Lower lobe of right lung (tissue), 2 donors: Measurements from ENCODE around the gene PDXDC1. TPM values are rescaled to one million over a fixed set of nuclear protein-coding genes. Genes with fewer than 3 reads are reported as not detected.
"Not testable (repeated sequence)": the region's sequence is repeated elsewhere in the genome, so short reads cannot be mapped to it uniquely, and the experiment has no call there.

Experiments
- ATAC-seq, 2 donors: fragments of 200-7000 bp; cut with Tn5 transposase; one replicate each; pipeline ENCODE4 v1.9.1; 2020 to 2022; ENCODE audit warnings: mild to moderate bottlenecking in 2 of 2, moderate library complexity in 2 of 2
- DNase-seq: peaks from one replicate; pipeline ENCODE4 v3.0.0-alpha.2; 2020
- H3K27ac ChIP-seq: fragments of 200-600 bp; one replicate; pipeline ENCODE4 v1.8.0; 2022
- H3K27me3 ChIP-seq: fragments of 200-600 bp; one replicate; pipeline ENCODE4 v1.8.0; 2022; ENCODE audit warnings: low read depth
- H3K36me3 ChIP-seq: fragments of 200-600 bp; one replicate; pipeline ENCODE4 v1.8.0; 2022; ENCODE audit warnings: mild to moderate bottlenecking
- H3K4me1 ChIP-seq: fragments of 200-600 bp; one replicate; pipeline ENCODE4 v1.8.0; 2022
- H3K4me3 ChIP-seq: fragments of 200-600 bp; one replicate; pipeline ENCODE4 v1.8.0; 2022; ENCODE audit warnings: mild to moderate bottlenecking
- H3K9me3 ChIP-seq: fragments of 200-600 bp; one replicate; pipeline ENCODE4 v1.8.0; 2022
- CTCF ChIP-seq: fragments of 200-600 bp; IDR thresholded peaks from one replicate; pipeline ENCODE4 v1.8.0; 2022; ENCODE audit warnings: antibody characterized with exemption, mild to moderate bottlenecking
- intact Hi-C: fragments of 100-400 bp; cut with DNase I; formaldehyde crosslinking; loops from one replicate; pipeline ENCODE4 v1.11.0; 2022
- total RNA-seq: library from RNA; stranded (reverse); fragmentation: NEBNext Ultra II Directional; extraction: Animal tissue kit (Norgen Biotek cat#: 25700); gene quantifications from one replicate; pipeline ENCODE4 v1.2.1, GENCODE V29; 2021
- donor health status: DM: no; HTN: yes; CAD: no; lungs with severe emphysema.

PDXDC1 gene
- total RNA-seq, 1 donor from 2014 or later: 103 TPM

GRCh38 chr16:15012941-15013340 is 38.1 kb downstream of the PDXDC1 start:
- Histone ChIP-seq H3K4me1 (peaks cover 27% of the 10 kb centered on the region), H3K36me3 (peaks cover 69% of the 10 kb centered on the region)
- ATAC-seq, DNase-seq, intact Hi-C loops, H3K27ac ChIP-seq, H3K4me3 ChIP-seq, H3K9me3 ChIP-seq, H3K27me3 ChIP-seq: not testable (repeated sequence)

GRCh38 chr16:15015671-15016070 is 40.8 kb downstream of the PDXDC1 start:
- intact Hi-C loops, ATAC-seq, DNase-seq, H3K27ac ChIP-seq, H3K27me3 ChIP-seq, H3K9me3 ChIP-seq, H3K4me3 ChIP-seq: not testable (repeated sequence)
- H3K4me1 ChIP-seq: peaks cover 27% of the 10 kb centered on the region
- peaks cover 72% of the 10 kb centered on the region for H3K36me3 ChIP-seq

GRCh38 chr16:15016354-15016753 is 41.5 kb downstream of the PDXDC1 start:
- H3K9me3 ChIP-seq, DNase-seq, ATAC-seq, H3K27me3 ChIP-seq, H3K4me3 ChIP-seq, intact Hi-C loops: not testable (repeated sequence)
- Histone ChIP-seq H3K27ac (peak overlapping the region; percentile 8), H3K36me3 (peaks cover 71% of the 10 kb centered on the region), H3K4me1 (peaks cover 27% of the 10 kb centered on the region)

- H3K9me3 ChIP-seq, H3K27me3 ChIP-seq, intact Hi-C loops, H3K4me3 ChIP-seq, H3K27ac ChIP-seq, DNase-seq: not testable (repeated sequence)
- Histone ChIP-seq H3K36me3 (peaks cover 74% of the 10 kb centered on the region), H3K4me1 (peaks cover 27% of the 10 kb centered on the region)
- peak; percentile 46 to 49 for ATAC-seq
These were observed 42.2 kb downstream of the PDXDC1 start for GRCh38 chr16:15016951-15017580.

GRCh38 chr16:15021429-15021828 is 46.6 kb downstream of the PDXDC1 start:
- H3K27me3 ChIP-seq, H3K27ac ChIP-seq, ATAC-seq, DNase-seq, H3K9me3 ChIP-seq, intact Hi-C loops, H3K4me3 ChIP-seq: not testable (repeated sequence)
- H3K36me3 ChIP-seq: peaks cover 93% of the 10 kb centered on the region
- H3K4me1 ChIP-seq: peaks cover 17% of the 10 kb centered on the region

DNA sequence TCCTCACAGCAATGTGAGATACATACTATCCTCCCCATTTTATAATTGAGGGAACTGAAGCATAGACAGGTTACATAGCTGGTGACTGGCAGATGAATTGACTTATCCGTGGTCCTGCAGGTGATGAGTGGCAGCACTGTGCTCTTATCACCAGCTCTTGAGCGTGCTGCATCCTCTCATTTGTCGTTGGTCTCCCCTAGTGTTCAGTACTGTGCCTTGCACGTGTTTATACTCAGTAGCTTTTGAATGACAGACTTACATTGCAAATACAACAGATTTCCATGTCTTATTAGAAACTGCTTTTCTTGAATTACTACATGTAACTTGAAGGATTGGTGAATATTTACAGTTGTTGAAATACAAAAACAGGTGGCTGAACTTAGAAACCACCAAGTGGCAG is 47.4 kb downstream of the PDXDC1 start:
- intact Hi-C loops, H3K27ac ChIP-seq, H3K4me3 ChIP-seq, DNase-seq, H3K27me3 ChIP-seq, H3K9me3 ChIP-seq: not testable (repeated sequence)
- Histone ChIP-seq H3K4me1 (peaks cover 11% of the 10 kb centered on the region), H3K36me3 (peaks cover 93% of the 10 kb centered on the region)
- ATAC-seq: peak; percentile 52 to 61
- TF ChIP-seq CTCF: peak; percentile 39

DNA sequence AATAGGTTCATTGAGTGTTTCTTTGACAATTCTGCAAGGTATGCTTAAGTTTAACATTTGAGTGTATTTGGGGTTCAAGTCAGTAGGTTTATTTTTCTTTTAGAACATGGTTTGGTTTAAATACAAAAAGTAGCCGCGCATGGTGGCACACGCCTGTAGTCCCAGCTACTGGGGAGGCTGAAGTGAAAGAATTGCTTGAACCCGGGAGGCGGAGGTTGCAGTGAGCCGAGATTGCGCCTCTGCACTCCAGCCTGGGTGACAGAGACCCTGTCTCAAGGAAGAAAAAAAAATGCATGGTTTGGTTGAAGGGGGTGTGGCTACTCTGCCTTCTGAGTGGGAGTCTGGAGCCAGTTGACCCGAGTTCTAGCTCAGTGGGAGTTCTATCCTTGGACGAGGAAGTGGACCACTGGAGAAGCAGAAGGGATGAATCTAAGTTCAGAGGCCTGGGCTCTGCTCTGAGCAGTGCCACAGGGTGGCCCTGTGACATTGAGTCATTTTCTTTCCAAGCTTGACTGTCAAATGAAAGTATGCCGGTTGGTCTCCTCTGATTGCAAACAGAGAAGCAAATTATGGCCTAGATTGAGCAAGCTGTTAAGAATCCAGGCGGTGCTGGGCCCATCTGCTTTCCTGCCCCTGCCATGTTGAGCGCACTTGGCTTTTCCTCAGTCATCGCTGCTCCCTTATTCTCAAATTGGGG is 48.7 kb downstream of the PDXDC1 start:
- H3K9me3 ChIP-seq, intact Hi-C loops, H3K4me3 ChIP-seq, H3K27me3 ChIP-seq, H3K27ac ChIP-seq, DNase-seq: not testable (repeated sequence)
- peaks cover 87% of the 10 kb centered on the region for H3K36me3 ChIP-seq
- H3K4me1 ChIP-seq: peaks cover 11% of the 10 kb centered on the region
- peak in 1 of 2 donors; percentile 31 for ATAC-seq

DNA sequence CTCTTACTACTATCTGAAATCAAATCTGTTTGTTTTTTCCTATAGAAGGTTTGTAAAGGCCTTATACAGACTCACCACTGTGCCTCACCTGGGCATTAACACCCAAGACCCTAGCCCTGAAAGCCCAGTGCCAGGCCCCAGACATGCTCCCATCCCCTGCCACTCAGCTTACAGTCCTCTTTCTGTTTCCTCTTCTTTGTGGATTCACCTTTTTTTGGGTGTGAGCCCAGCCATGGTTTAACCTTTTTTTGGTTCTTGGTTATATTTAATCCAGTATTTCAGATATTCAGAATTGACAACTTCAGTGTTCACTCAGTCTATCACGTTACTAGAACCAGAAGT is 50.0 kb downstream of the PDXDC1 start:
- peaks cover 11% of the 10 kb centered on the region for H3K4me1 ChIP-seq
- intact Hi-C loops, H3K4me3 ChIP-seq, DNase-seq, ATAC-seq, H3K27me3 ChIP-seq, H3K27ac ChIP-seq, H3K9me3 ChIP-seq: not testable (repeated sequence)
- H3K36me3 ChIP-seq: peaks cover 88% of the 10 kb centered on the region

DNA sequence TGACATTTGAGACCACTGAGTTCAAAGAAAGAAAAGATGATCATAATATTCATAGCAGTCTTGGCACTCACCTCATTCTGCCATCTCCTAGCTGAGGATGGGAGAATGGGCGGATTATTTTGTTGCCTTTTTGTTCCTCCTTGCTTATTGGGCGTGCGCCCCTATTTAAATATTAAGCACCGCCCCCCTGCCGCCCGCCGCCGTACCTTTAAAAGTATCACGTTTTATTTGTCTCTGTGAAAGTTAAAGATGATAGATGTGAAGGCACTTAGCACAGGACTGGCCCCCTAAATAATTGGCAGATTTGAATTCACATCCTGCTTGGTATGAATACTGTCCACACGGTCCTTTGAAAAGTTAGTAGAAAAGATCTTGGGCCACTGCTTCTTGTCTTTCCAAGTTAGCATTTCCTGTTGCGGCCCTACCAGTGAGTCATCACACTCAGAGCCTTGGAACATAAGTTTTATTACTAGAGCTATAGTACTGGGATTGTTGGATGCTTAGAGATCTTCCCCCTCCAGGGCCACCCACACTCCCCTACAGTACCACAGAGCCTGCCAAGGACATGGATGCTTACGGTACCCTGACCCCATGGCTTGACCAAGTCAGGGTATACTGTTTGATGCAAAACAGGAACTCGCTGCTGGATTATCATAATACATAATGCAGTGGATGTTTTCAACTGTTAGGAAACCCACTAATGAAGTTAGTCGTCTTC is 50.6 kb downstream of the PDXDC1 start:
- H3K4me3 ChIP-seq, H3K9me3 ChIP-seq, intact Hi-C loops, H3K27me3 ChIP-seq, H3K27ac ChIP-seq, DNase-seq: not testable (repeated sequence)
- Histone ChIP-seq H3K36me3 (peaks cover 89% of the 10 kb centered on the region), H3K4me1 (peaks cover 11% of the 10 kb centered on the region)
- peak in 1 of 2 donors; percentile 31 for ATAC-seq

DNA sequence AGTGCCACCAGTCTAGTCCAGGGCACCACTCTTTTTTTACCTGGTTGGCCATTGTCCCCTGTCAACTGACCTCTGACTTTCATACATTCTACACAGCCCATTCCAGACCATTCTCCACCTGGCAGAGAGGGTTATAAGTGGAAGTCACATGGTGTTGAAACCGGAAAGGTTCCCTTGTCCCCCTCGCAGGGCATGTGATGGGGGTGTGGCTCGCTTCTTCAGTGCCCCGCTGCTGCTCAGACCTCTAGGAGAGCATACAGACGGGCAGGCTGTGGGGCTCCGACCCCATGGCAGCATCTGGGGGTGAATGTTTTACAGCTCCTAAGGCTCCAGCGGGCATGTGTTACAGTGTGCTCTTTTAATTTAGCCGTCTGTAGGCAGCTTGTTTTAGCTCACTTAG is 52.2 kb downstream of the PDXDC1 start:
- H3K9me3 ChIP-seq, intact Hi-C loops, H3K27me3 ChIP-seq, DNase-seq, H3K27ac ChIP-seq, H3K4me3 ChIP-seq, ATAC-seq: not testable (repeated sequence)
- H3K4me1 ChIP-seq: peaks cover 11% of the 10 kb centered on the region
- H3K36me3 ChIP-seq: peaks cover 90% of the 10 kb centered on the region

DNA sequence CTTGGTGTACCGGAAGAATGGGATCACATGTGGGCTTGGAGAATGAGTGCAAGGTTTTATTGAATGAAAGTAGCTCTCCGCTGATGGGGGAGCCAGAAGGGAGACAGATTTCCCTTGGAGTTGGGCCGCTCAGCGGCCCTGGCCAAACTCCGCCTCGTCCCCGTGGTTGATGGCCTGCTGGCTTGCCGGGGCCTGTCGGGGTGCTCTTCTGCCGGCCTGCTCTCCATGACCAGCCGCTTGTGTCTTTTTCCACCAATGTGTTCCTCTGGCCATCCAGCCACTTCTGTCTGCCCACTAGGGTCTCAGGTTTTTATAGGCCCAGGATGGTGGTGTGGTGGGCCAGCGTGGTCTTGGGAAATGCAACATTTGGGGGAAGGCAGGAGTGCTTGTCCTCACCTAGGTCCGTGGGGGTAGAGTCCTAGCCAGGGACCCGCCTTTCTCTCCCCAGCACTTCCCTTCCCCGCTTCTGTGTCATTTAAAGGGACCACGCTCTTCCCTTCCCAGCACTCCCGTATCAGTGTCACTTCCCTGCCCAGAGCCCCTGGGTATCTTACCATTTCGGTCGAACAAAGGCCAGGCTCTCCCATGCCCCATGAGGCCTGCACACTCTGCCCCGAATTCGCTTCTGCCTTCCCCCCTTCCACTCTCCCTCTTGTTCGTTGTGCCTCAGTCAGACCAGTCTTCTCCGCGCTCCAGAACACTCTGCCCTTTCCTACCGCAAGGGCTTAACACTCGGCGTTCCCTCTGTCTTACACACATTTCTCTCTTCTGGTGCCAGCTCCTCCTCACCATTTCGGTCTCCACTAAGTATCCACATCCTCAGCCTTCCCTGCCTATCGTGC is 52.9 kb downstream of the PDXDC1 start:
- H3K9me3 ChIP-seq, H3K27me3 ChIP-seq, H3K4me3 ChIP-seq, H3K27ac ChIP-seq, intact Hi-C loops, DNase-seq: not testable (repeated sequence)
- Histone ChIP-seq H3K36me3 (peaks cover 90% of the 10 kb centered on the region), H3K4me1 (peaks cover 11% of the 10 kb centered on the region)
- peak in 1 of 2 donors; percentile 9 for ATAC-seq

DNA sequence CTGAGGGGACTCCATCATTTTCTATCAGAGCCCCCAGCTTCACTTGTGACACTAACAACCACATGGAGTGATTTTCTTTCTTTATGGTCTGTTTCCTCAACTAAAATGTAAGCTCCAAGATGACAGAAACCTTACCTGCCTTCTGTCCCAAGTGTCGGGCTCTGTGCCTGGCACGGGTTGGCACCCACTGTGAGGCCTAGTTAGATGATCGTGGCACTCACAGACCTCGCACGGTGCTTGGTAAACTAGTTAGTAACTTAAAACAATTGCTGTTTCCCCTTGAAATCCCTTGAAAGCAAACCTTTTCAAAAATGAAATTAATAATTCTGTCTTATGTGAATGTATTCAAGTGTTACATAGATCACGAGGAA is 53.5 kb downstream of the PDXDC1 start:
- ATAC-seq, H3K27ac ChIP-seq, H3K4me3 ChIP-seq, DNase-seq, H3K27me3 ChIP-seq, H3K9me3 ChIP-seq, intact Hi-C loops: not testable (repeated sequence)
- peaks cover 11% of the 10 kb centered on the region for H3K4me1 ChIP-seq
- H3K36me3 ChIP-seq: peaks cover 90% of the 10 kb centered on the region
